ENCODE measurements around the gene CFAP210. TPM values are rescaled to one million over a fixed set of nuclear protein-coding genes. Genes with fewer than 3 reads are reported as not detected.

CFAP210 gene
- total and polyA plus RNA-seq, 2 experiments from 2014 or later = 3.7 TPM; not detected in 1

GRCh38 chr2:169647496-169647895, 46.7 kb downstream of the CFAP210 start:
- ATAC-seq = no peak

More at GRCh38 chr2:169647496-169647895, 46.7 kb downstream of the CFAP210 start:
- Mint-ChIP-seq H3K27ac (no peak overlapping the region), H3K36me3 (ENCODE audit: low read depth) (no peaks in the 10 kb centered on the region), H3K4me1 (no peaks in the 10 kb centered on the region), H3K4me3 (no peak overlapping the region), H3K9me3 (no peaks in the 10 kb centered on the region), H3K27me3 (ENCODE audit: insufficient read depth, low read depth, poor library complexity) (no peaks in the 10 kb centered on the region)
- Histone ChIP-seq H3K36me3 (ENCODE audit: insufficient read depth) (no peaks in the 10 kb centered on the region), H3K4me2 (no peak overlapping the region), H4K20me1 (replicated peaks; ENCODE audit: insufficient read depth) (no peaks in the 10 kb centered on the region), H2AFZ (no peak overlapping the region), H3K4me3 (no peak overlapping the region), H3K27me3 (ENCODE audit: insufficient read depth) (no peaks in the 10 kb centered on the region), H3K27ac (ENCODE audit: low read depth) (no peak overlapping the region), H3F3A (replicated peaks; ENCODE audit: low read depth) (no peaks in the 10 kb centered on the region), H3K4me1 (ENCODE audit: insufficient read depth) (no peaks in the 10 kb centered on the region), H3K9me2 (ENCODE audit: insufficient read depth) (no peaks in the 10 kb centered on the region), H3K79me2 (replicated peaks; ENCODE audit: insufficient read depth) (no peaks in the 10 kb centered on the region)
- DNase-seq (ENCODE audit: low spot score) = no peak
- TF ChIP-seq STAT1 (IDR thresholded peaks at IDR 0.05; ENCODE audit: unreplicated experiment) (no peak), POLR2AphosphoS5 (IDR thresholded peaks at IDR 0.05; ENCODE audit: low read depth) (no peak), CREB1 (CRISPR knock-in tag; IDR thresholded peaks at IDR 0.05; ENCODE audit: low read depth) (no peak), EZH2phosphoT487 (IDR thresholded peaks at IDR 0.05; ENCODE audit: unreplicated experiment) (no peak), ZNF462 (CRISPR knock-in tag; IDR thresholded peaks at IDR 0.05) (no peak), ZNF331 (CRISPR knock-in tag; IDR thresholded peaks at IDR 0.05; ENCODE audit: low read depth) (no peak), NANOG (IDR thresholded peaks at IDR 0.05; ENCODE audit: borderline replicate concordance) (no peak), REST (IDR thresholded peaks at IDR 0.05; ENCODE audit: unreplicated experiment) (no peak), ETS1 (IDR thresholded peaks at IDR 0.05) (no peak), CTCF (conservative IDR thresholded peaks at IDR 0.05; ENCODE audit: low read depth in 2 of 2) (no peak), JUNB (IDR thresholded peaks at IDR 0.05; ENCODE audit: unreplicated experiment) (no peak), ZNF114 (CRISPR knock-in tag; IDR thresholded peaks at IDR 0.05) (no peak), EZH2 (IDR thresholded peaks at IDR 0.05; ENCODE audit: low read depth, unreplicated experiment) (no peak)
